Breast epithelium (tissue), 3 donors: ENCODE data around the gene TEAD3.

ENCODE experiments used
- POLR2A ChIP-seq: fragments of 450-650 bp; IDR thresholded peaks from one replicate; pipeline ENCODE4 v1.6.1; 2016; ENCODE audit warnings: antibody characterized with exemption, mild to moderate bottlenecking, moderate library complexity
- POLR2AphosphoS5 ChIP-seq, 3 donors: sonication (generic); formaldehyde crosslinking; IDR thresholded peaks; one replicate each; pipeline ENCODE4 v1.6.1; 2017; ENCODE audit warnings: antibody characterized with exemption in 3 of 3
- TF ChIP-seq, protein P1 (sequence below), 3 donors: fragments of 450-650 bp; IDR thresholded peaks; one replicate each; pipeline ENCODE4 v1.5.1; 2016 to 2017; ENCODE audit warnings: antibody characterized with exemption in 3 of 3, mild to moderate bottlenecking in 3 of 3, moderate library complexity in 3 of 3

DNA sequence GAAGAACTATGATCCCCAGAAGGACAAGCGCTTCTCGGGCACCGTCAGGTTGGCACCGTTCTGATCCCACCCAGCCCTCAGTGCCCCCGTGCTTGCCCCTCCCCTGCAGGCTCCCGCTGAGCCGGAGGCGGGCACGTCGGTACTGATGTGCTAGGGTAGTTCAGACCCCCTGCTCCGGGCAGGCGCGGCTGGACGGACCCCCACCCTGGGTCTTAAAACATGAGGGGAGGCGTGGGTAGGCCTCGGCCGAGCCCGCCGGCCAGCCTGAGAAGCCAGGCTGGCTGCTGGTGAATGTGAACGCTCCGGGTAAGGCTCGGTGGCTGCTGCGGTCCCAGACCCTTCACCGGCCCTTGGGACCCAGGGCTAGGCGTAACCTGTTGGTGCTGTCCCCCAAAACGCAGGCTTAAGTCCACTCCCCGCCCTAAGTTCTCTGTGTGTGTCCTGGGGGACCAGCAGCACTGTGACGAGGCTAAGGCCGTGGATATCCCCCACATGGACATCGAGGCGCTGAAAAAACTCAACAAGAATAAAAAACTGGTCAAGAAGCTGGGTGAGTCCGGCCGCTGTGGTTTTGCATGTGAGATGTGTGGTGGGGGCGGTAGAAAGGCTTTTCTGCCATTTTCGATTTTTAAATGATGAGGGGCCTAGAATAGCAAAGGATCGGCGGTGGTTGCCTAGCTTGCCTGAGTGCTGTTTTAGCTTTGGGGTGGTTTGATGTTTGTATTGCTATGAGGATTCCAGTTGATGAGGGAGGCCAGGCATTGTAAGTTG, 27.7 kb downstream of the TEAD3 start:
- TF ChIP-seq, protein P1, sequence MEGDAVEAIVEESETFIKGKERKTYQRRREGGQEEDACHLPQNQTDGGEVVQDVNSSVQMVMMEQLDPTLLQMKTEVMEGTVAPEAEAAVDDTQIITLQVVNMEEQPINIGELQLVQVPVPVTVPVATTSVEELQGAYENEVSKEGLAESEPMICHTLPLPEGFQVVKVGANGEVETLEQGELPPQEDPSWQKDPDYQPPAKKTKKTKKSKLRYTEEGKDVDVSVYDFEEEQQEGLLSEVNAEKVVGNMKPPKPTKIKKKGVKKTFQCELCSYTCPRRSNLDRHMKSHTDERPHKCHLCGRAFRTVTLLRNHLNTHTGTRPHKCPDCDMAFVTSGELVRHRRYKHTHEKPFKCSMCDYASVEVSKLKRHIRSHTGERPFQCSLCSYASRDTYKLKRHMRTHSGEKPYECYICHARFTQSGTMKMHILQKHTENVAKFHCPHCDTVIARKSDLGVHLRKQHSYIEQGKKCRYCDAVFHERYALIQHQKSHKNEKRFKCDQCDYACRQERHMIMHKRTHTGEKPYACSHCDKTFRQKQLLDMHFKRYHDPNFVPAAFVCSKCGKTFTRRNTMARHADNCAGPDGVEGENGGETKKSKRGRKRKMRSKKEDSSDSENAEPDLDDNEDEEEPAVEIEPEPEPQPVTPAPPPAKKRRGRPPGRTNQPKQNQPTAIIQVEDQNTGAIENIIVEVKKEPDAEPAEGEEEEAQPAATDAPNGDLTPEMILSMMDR (IDR thresholded peaks at IDR 0.05): no peak
- TF ChIP-seq POLR2AphosphoS5 (IDR thresholded peaks at IDR 0.05): no peak
- TF ChIP-seq POLR2A: no peak
